H1 (cell line): Measurements from ENCODE around the gene MAPKAP1. TPM values are rescaled to one million over a fixed set of nuclear protein-coding genes. Genes with fewer than 3 reads are reported as not detected.

Experiments
- CTCF ChIA-PET: fragments of 300-600 bp; sonication (Branson Sonifier 250); formaldehyde crosslinking; loops from one replicate; lab custom pipeline; 2021; ENCODE audit not compliant: partially characterized antibody; lab: Charles Lee
- POLR2A ChIA-PET: fragments of 300-600 bp; sonication (Branson Sonifier 250); formaldehyde crosslinking; loops from one replicate; lab custom pipeline; 2021; ENCODE audit warnings: inconsistent platforms; ENCODE audit not compliant: partially characterized antibody; lab: Charles Lee
- DNase-seq, 2 experiments: peaks; one replicate each; pipeline versions ENCODE4 v3.0.0 to v3.0.0-alpha.2; 2010 to 2022; ENCODE audit warnings: low spot score in 2 of 2, low read depth in 1 of 2, mixed read lengths in 1 of 2
- FAIRE-seq: peaks from 2 replicates; lab custom pipeline; 2011; peaks lifted over from hg19 to GRCh38; lab: Jason Lieb, UNC
- H2AFZ ChIP-seq: 2 replicates; pipeline ENCODE4 v1.8.1; 2012; ENCODE audit warnings: low read length, inconsistent platforms
- H2AK5ac ChIP-seq: 2 replicates; pipeline ENCODE4 v1.6.1; 2013; ENCODE audit warnings: low read depth, low read length
- H2BK120ac ChIP-seq: replicated peaks from 2 replicates; pipeline ENCODE3; 2013; ENCODE audit warnings: low read depth, low read length, inconsistent platforms
- H2BK12ac ChIP-seq: 2 replicates; pipeline ENCODE4 v1.6.1; 2013; ENCODE audit warnings: low read depth, low read length
- H2BK15ac ChIP-seq: 2 replicates; pipeline ENCODE4 v1.6.1; 2013; ENCODE audit warnings: low read length
- H2BK20ac ChIP-seq: 2 replicates; pipeline ENCODE4 v1.6.1; 2013; ENCODE audit warnings: low read length
- H2BK5ac ChIP-seq: 2 replicates; pipeline ENCODE4 v1.6.1; 2013; ENCODE audit warnings: low read depth, low read length
- H3K14ac ChIP-seq: 2 replicates; pipeline ENCODE4 v1.6.1; 2013; ENCODE audit warnings: inconsistent platforms; ENCODE audit not compliant: insufficient read length
- H3K18ac ChIP-seq: 2 replicates; pipeline ENCODE4 v1.6.1; 2013; ENCODE audit warnings: low read length; ENCODE audit errors: extremely low read depth
- H3K23ac ChIP-seq: 2 replicates; pipeline ENCODE4 v1.6.1; 2013; ENCODE audit warnings: inconsistent platforms; ENCODE audit not compliant: insufficient read length
- H3K23me2 ChIP-seq: 2 replicates; pipeline ENCODE4 v1.6.1; 2013; ENCODE audit warnings: low read depth, low read length
- H3K27ac ChIP-seq: 2 replicates; pipeline ENCODE4 v1.6.1; 2011; ENCODE audit warnings: low read depth, low read length, inconsistent platforms
- H3K27me3 ChIP-seq, 4 experiments: replicated peaks in 1 of 4; 1 replicate in 1 of 4; 2 replicates in 3 of 4; pipeline versions ENCODE4 v1.6.1 to v1.8.1; 2011 to 2013; ENCODE audit warnings: low read length in 3 of 4, mild to moderate bottlenecking in 3 of 4, inconsistent platforms in 2 of 4, mixed read lengths in 2 of 4, moderate library complexity in 1 of 4; ENCODE audit not compliant: control insufficient read depth in 3 of 4, insufficient read depth in 3 of 4; ENCODE audit errors: extremely low read depth in 1 of 4
- H3K36me3 ChIP-seq, 4 experiments: 2 replicates each; pipeline versions ENCODE4 v1.6.1 to v1.8.1; 2011 to 2013; ENCODE audit warnings: mild to moderate bottlenecking in 4 of 4, low read length in 3 of 4, moderate library complexity in 2 of 4, control low read depth in 1 of 4, inconsistent platforms in 1 of 4; ENCODE audit not compliant: insufficient read depth in 4 of 4, control insufficient read depth in 2 of 4
- H3K4ac ChIP-seq: replicated peaks from 2 replicates; pipeline ENCODE3; 2013; ENCODE audit warnings: low read length, low read depth, mixed read lengths, inconsistent platforms; ENCODE audit not compliant: insufficient read length
- H3K4me1 ChIP-seq, 4 experiments: replicated peaks in 1 of 4; 1 replicate in 1 of 4; 2 replicates in 3 of 4; pipeline versions ENCODE4 v1.6.1 to v1.8.1; 2011 to 2013; ENCODE audit warnings: low read length in 3 of 4, inconsistent platforms in 2 of 4, mixed read lengths in 1 of 4; ENCODE audit not compliant: insufficient read depth in 4 of 4, control insufficient read depth in 3 of 4
- H3K4me2 ChIP-seq, 2 experiments: 2 replicates each; pipeline versions ENCODE4 v1.6.1 to v1.8.1; 2011 to 2013; ENCODE audit warnings: low read depth in 2 of 2, low read length in 2 of 2, control low read depth in 1 of 2, inconsistent platforms in 1 of 2, mild to moderate bottlenecking in 1 of 2; ENCODE audit not compliant: insufficient read depth in 1 of 2
- H3K4me3 ChIP-seq, 4 experiments: fragments of 200-600, 300-600 bp in 1 of 4; sonication (generic), shearing (Covaris generic), sonication (Bioruptor Twin) in 1 of 4; 2 replicates each; pipeline versions ENCODE4 v1.5.1 to v1.8.1; 2011 to 2016; ENCODE audit warnings: low read length in 4 of 4, low read depth in 3 of 4, control low read depth in 2 of 4, inconsistent platforms in 2 of 4, mild to moderate bottlenecking in 2 of 4, mixed read lengths in 1 of 4, moderate library complexity in 1 of 4; ENCODE audit not compliant: insufficient read depth in 2 of 4; ENCODE audit errors: extremely low read depth in 1 of 4
- H3K56ac ChIP-seq: replicated peaks from 2 replicates; pipeline ENCODE3; 2013; ENCODE audit warnings: low read depth, mild to moderate bottlenecking, mixed read lengths, low read length, inconsistent platforms; ENCODE audit not compliant: insufficient read length
- H3K79me1 ChIP-seq: 2 replicates; pipeline ENCODE4 v1.6.1; 2013; ENCODE audit warnings: low read depth, low read length, control low read depth
- H3K79me2 ChIP-seq, 2 experiments: 2 replicates each; pipeline versions ENCODE4 v1.6.1 to v1.8.1; 2012 to 2013; ENCODE audit warnings: low read length in 2 of 2, mild to moderate bottlenecking in 2 of 2, inconsistent platforms in 1 of 2; ENCODE audit not compliant: insufficient read depth in 2 of 2, control insufficient read depth in 1 of 2
- H3K9ac ChIP-seq, 4 experiments: replicated peaks in 1 of 4; 1 replicate in 1 of 4; 2 replicates in 3 of 4; pipeline versions ENCODE4 v1.6.1 to v1.8.1; 2011 to 2013; ENCODE audit warnings: low read depth in 3 of 4, low read length in 3 of 4, control low read depth in 2 of 4, mild to moderate bottlenecking in 2 of 4, moderate library complexity in 2 of 4, inconsistent platforms in 1 of 4; ENCODE audit errors: extremely low read depth in 1 of 4
- H3K9me3 ChIP-seq, 2 experiments: 2 replicates each; pipeline versions ENCODE4 v1.6.1 to v1.8.1; 2012 to 2013; ENCODE audit warnings: mild to moderate bottlenecking in 2 of 2, moderate library complexity in 2 of 2, control low read depth in 1 of 2, inconsistent platforms in 1 of 2, low read depth in 1 of 2, low read length in 1 of 2, mixed read lengths in 1 of 2; ENCODE audit not compliant: insufficient read depth in 2 of 2
- H4K20me1 ChIP-seq, 2 experiments: replicated peaks in 1 of 2; 2 replicates each; pipeline versions ENCODE3 to v1.8.1; 2011 to 2013; ENCODE audit warnings: inconsistent platforms in 2 of 2, low read length in 2 of 2, mild to moderate bottlenecking in 1 of 2; ENCODE audit not compliant: insufficient read depth in 2 of 2, control insufficient read depth in 1 of 2
- H4K5ac ChIP-seq: 2 replicates; pipeline ENCODE4 v1.6.1; 2013; ENCODE audit warnings: low read length, low read depth, mixed read lengths, inconsistent platforms; ENCODE audit not compliant: insufficient read length
- H4K8ac ChIP-seq: 2 replicates; pipeline ENCODE4 v1.8.0; 2013; ENCODE audit warnings: mild to moderate bottlenecking, moderate library complexity, low read length, inconsistent platforms; ENCODE audit not compliant: insufficient read depth; ENCODE audit errors: extremely low read depth
- H4K91ac ChIP-seq: replicated peaks from 2 replicates; pipeline ENCODE3; 2013; ENCODE audit warnings: low read length, mixed read lengths, inconsistent platforms; ENCODE audit not compliant: insufficient read length
- ATF2 ChIP-seq: IDR thresholded peaks from 2 replicates; pipeline ENCODE4 v1.6.1; 2012; ENCODE audit warnings: low read length, inconsistent platforms
- ATF3 ChIP-seq: IDR thresholded peaks from 2 replicates; pipeline ENCODE4 v1.6.1; 2011; ENCODE audit warnings: low read depth, mild to moderate bottlenecking, low read length; ENCODE audit not compliant: insufficient read depth
- BCL11A ChIP-seq, 2 experiments: IDR thresholded peaks; one replicate each; pipeline ENCODE4 v1.6.1; 2011; ENCODE audit warnings: low read depth in 2 of 2, low read length in 2 of 2, mild to moderate bottlenecking in 2 of 2
- KDM5A ChIP-seq: fragments of 200-600 bp; IDR thresholded peaks from 2 replicates; pipeline ENCODE4 v1.7.1; 2012; ENCODE audit warnings: mild to moderate bottlenecking, low read length, inconsistent platforms, mixed read lengths
- NANOG ChIP-seq: IDR thresholded peaks from 2 replicates; pipeline ENCODE4 v1.6.1; 2011; ENCODE audit warnings: low read length, low read depth, mild to moderate bottlenecking, inconsistent platforms; ENCODE audit not compliant: insufficient read depth, poor library complexity, severe bottlenecking
- PHF8 ChIP-seq: fragments of 200-600 bp; sonication (generic); conservative IDR thresholded peaks from 2 replicates; pipeline ENCODE4 v1.7.1; 2012; ENCODE audit warnings: low read depth, mild to moderate bottlenecking, inconsistent platforms, low read length, moderate library complexity
- SP1 ChIP-seq: IDR thresholded peaks from 2 replicates; pipeline ENCODE4 v1.6.1; 2011; ENCODE audit warnings: low read depth, low read length
- SRF ChIP-seq: IDR thresholded peaks from 2 replicates; pipeline ENCODE4 v1.6.1; 2011; ENCODE audit warnings: mild to moderate bottlenecking, low read depth, low read length, moderate library complexity
- YY1 ChIP-seq: IDR thresholded peaks from 2 replicates; pipeline ENCODE4 v1.6.1; 2011; ENCODE audit warnings: low read depth, mild to moderate bottlenecking, low read length
- ZNF274 ChIP-seq: IDR thresholded peaks from 2 replicates; pipeline ENCODE4 v1.7.0; 2012; ENCODE audit warnings: low read length, borderline replicate concordance; ENCODE audit errors: extremely low read depth
- WGBS, 2 experiments: shearing (Covaris generic) in 1 of 2; methylation state at CpG; one replicate each; pipeline versions ENCODE4 v1.1.6 to v1.1.7; 2013 to 2015; ENCODE audit warnings: low lambda C conversion rate in 2 of 2, mixed read lengths in 2 of 2, inconsistent platforms in 1 of 2, low coverage in 1 of 2, missing lambda C conversion rate in 1 of 2; ENCODE audit not compliant: insufficient replicate concordance in 2 of 2, insufficient coverage in 1 of 2, insufficient read length in 1 of 2; ENCODE audit errors: extremely low coverage in 1 of 2, missing lambda C conversion rate in 1 of 2; 5-methylcytosine and 5-hydroxymethylcytosine counted together
- polyA plus RNA-seq, 7 experiments: library from polyadenylated mRNA; depleted of rRNA in 3 of 7; stranded (reverse) in 5 of 7; unstranded in 2 of 7; fragments of >200 nt in 5 of 7; fragments of 200-250 nt in 2 of 7; gene quantifications; 1 replicate in 5 of 7; 2 replicates in 1 of 7; 4 replicates in 1 of 7; pipeline versions ENCODE4 v1.2.1 to v1.2.3, GENCODE V29; 2011 to 2013; ENCODE audit warnings: missing spikeins in 2 of 7, mixed read lengths in 2 of 7
- total RNA-seq: library from RNA; stranded (reverse); fragmentation: NEBNext Ultra II Directional; extraction: Animal tissue kit (Norgen Biotek cat#: 25700); gene quantifications from 2 replicates; pipeline ENCODE4 v1.2.1, GENCODE V29; 2021

Gene MAPKAP1
- total and polyA plus RNA-seq, 2 of the 8 experiments (the other 6 are each of a cell fraction or from before 2014, with no cell fraction given): 79.2 to 140 TPM

GRCh38 chr9:125651576-125652232 lies 55.3 kb downstream of the MAPKAP1 start:
- POLR2A ChIA-PET: no interaction called here
- no peak for TF ChIP-seq SP1
- TF ChIP-seq NANOG: no peak
- no peak for TF ChIP-seq SRF
- TF ChIP-seq ATF2: no peak
- TF ChIP-seq PHF8: no peak
- TF ChIP-seq ATF3: no peak
- no peak for TF ChIP-seq KDM5A
- no peak for TF ChIP-seq YY1
- no peak for TF ChIP-seq BCL11A (IDR thresholded peaks at IDR 0.05; ENCODE audit: low read depth in 2 of 2, low read length in 2 of 2)
- TF ChIP-seq ZNF274: no peak

More at GRCh38 chr9:125651576-125652232, 55.3 kb downstream of the MAPKAP1 start:
- Histone ChIP-seq H3K4me3 (no peak overlapping the region), H3K23me2 (no peaks in the 10 kb centered on the region), H3K36me3 (no peaks in the 10 kb centered on the region), H2BK15ac (peak overlapping the region; percentile 73; the same call in 1 of the 2 replicates), H4K20me1 (no peaks in the 10 kb centered on the region), H3K27ac (no peak overlapping the region), H4K8ac (no peak overlapping the region), H3K27me3 (no peaks in the 10 kb centered on the region), H2AK5ac (peak overlapping the region; percentile 46; the same call in 1 of the 2 replicates), H3K18ac (peak overlapping the region; percentile 56; the same call in 1 of the 2 replicates), H3K4me1 (peaks cover 6 to 37% (median 31%) of the 10 kb centered on the region in 4 experiments; a peak in 6 of 7 replicates), H2BK5ac (peak overlapping the region; percentile 74; the same call in 1 of the 2 replicates), H3K9ac (no peak overlapping the region), H2BK20ac (no peak overlapping the region; the same call in 1 of the 2 replicates), H4K91ac (peak overlapping the region; percentile 54), H4K5ac (peak overlapping the region; percentile 50), H2BK12ac (peak overlapping the region; percentile 32), H3K79me2 (peaks cover 0 to 70% of the 10 kb centered on the region in 2 experiments; a peak in 2 of 4 replicates), H3K79me1 (peaks cover 2% of the 10 kb centered on the region; the same call in 1 of the 2 replicates), H3K56ac (no peak overlapping the region), H3K4ac (peak overlapping the region; percentile 71), H2BK120ac (peak overlapping the region; percentile 66), H3K23ac (no peak overlapping the region), H3K4me2 (no peak overlapping the region), H3K9me3 (no peaks in the 10 kb centered on the region), H2AFZ (no peak overlapping the region), H3K14ac (peak overlapping the region; percentile 38)
- DNase-seq (no peak), FAIRE-seq (no peak)
- 71% methylated on average over 7 of the region's 7 CpGs; no CpG with 5 or more reads in 1 of the 2 experiments for WGBS, 2 experiments
- CTCF ChIA-PET: interaction anchor here (0.5 to 0.6 kb wide), 2 partner anchors 9 to 127 kb away, joined by 3 to 6 read pairs; no protein-coding TSS in a partner anchor
